ENCODE measurements around the gene PLEKHG3.
A peak's percentile ranks its signal among the peaks of the same experiment; 100 is the strongest.

Gene PLEKHG3

GRCh38 chr14:64758025-64758521 is 53.8 kb downstream of the PLEKHG3 start:
- H2BK12ac ChIP-seq (ENCODE audit: low read length in 2 of 2): peak overlapping the region; percentile 22 to 83
- H3K14ac ChIP-seq (ENCODE audit: low read length in 2 of 2): peak overlapping the region in 1 of 2 experiments; percentile 19
- H2BK120ac ChIP-seq (ENCODE audit: low read depth, low read length): peak overlapping the region; percentile 65
- peak overlapping the region; percentile 64 for H4K91ac ChIP-seq (ENCODE audit: low read length)
- H3K9ac ChIP-seq (ENCODE audit: low read length): no peak overlapping the region
- peak overlapping the region; percentile 16 for H4K8ac ChIP-seq (ENCODE audit: low read length)
- H3K27ac ChIP-seq (ENCODE audit: low read length, poor library complexity, severe bottlenecking): peak overlapping the region; percentile 97
- H3K36me3 ChIP-seq (ENCODE audit: control insufficient read depth in 1 of 2, insufficient read depth in 2 of 2, low read depth in 1 of 2, low read length in 2 of 2): peaks cover 0 to 9% of the 10 kb centered on the region in 2 experiments
- peak; percentile 36 for DNase-seq
- H2BK15ac ChIP-seq (ENCODE audit: low read depth, poor library complexity, severe bottlenecking): no peak overlapping the region
- H3K4me2 ChIP-seq (ENCODE audit: low read length, poor library complexity, severe bottlenecking): no peak overlapping the region
- 50% methylated on average over 2 of the region's 3 CpGs for WGBS
- H2AK5ac ChIP-seq (ENCODE audit: low read length, severe bottlenecking): peak overlapping the region; percentile 96
- peaks cover 0 to 57% of the 10 kb centered on the region in 2 experiments for H3K27me3 ChIP-seq (ENCODE audit: control insufficient read depth in 1 of 2, insufficient read depth in 1 of 2, low read length in 2 of 2)
- H3K4me1 ChIP-seq (ENCODE audit: control insufficient read depth, insufficient read depth, low read depth, low read length): peaks cover 59% of the 10 kb centered on the region
- peaks cover 2% of the 10 kb centered on the region for H3K79me1 ChIP-seq (replicated peaks; ENCODE audit: low read length, poor library complexity, severe bottlenecking)
- peaks cover 5% of the 10 kb centered on the region for H3K9me3 ChIP-seq (ENCODE audit: control insufficient read depth, low read length)
- H3K23ac ChIP-seq (ENCODE audit: low read length in 2 of 2): no peak overlapping the region
- peak overlapping the region; percentile 99 for H2BK5ac ChIP-seq (ENCODE audit: low read depth, low read length, poor library complexity, severe bottlenecking)
- no peak overlapping the region for H3K4me3 ChIP-seq (ENCODE audit: insufficient read depth in 1 of 2, low read depth in 1 of 2, low read length in 2 of 2)
- peak overlapping the region; percentile 1 to 19 for H3K4ac ChIP-seq (ENCODE audit: low read depth in 1 of 2, low read length in 2 of 2)
- no peak overlapping the region for H2AFZ ChIP-seq (ENCODE audit: low read depth, low read length)
- H3K18ac ChIP-seq (ENCODE audit: low read depth in 1 of 2, low read length in 2 of 2): peak overlapping the region; percentile 74 to 81

GRCh38 chr14:64758691-64759554 is 54.7 kb downstream of the PLEKHG3 start:
- H2BK5ac ChIP-seq (ENCODE audit: low read depth, low read length, poor library complexity, severe bottlenecking): peak overlapping the region; percentile 26
- H3K36me3 ChIP-seq (ENCODE audit: control insufficient read depth in 1 of 2, insufficient read depth in 2 of 2, low read depth in 1 of 2, low read length in 2 of 2): peaks cover 0 to 1% of the 10 kb centered on the region in 2 experiments
- peak overlapping the region; percentile 89 for H4K91ac ChIP-seq (ENCODE audit: low read length)
- peak overlapping the region; percentile 19 to 76 for H3K4ac ChIP-seq (ENCODE audit: low read depth in 1 of 2, low read length in 2 of 2)
- WGBS: 62% methylated on average over 7 of the region's 7 CpGs
- peaks cover 2% of the 10 kb centered on the region for H3K79me1 ChIP-seq (replicated peaks; ENCODE audit: low read length, poor library complexity, severe bottlenecking)
- H3K27ac ChIP-seq (ENCODE audit: low read length, poor library complexity, severe bottlenecking): peak overlapping the region; percentile 97
- H3K4me1 ChIP-seq (ENCODE audit: control insufficient read depth, insufficient read depth, low read depth, low read length): peaks cover 66% of the 10 kb centered on the region
- H2AFZ ChIP-seq (ENCODE audit: low read depth, low read length): no peak overlapping the region
- peak overlapping the region in 1 of 2 experiments; percentile 75 for H3K14ac ChIP-seq (ENCODE audit: low read length in 2 of 2)
- peak overlapping the region; percentile 96 to 98 for H2BK12ac ChIP-seq (ENCODE audit: low read length in 2 of 2)
- H4K8ac ChIP-seq (ENCODE audit: low read length): peak overlapping the region; percentile 78
- peak; percentile 89 for DNase-seq
- peaks cover 4% of the 10 kb centered on the region for H3K9me3 ChIP-seq (ENCODE audit: control insufficient read depth, low read length)
- no peak overlapping the region for H3K9ac ChIP-seq (ENCODE audit: low read length)
- H3K23ac ChIP-seq (ENCODE audit: low read length in 2 of 2): peak overlapping the region in 1 of 2 experiments; percentile 38
- no peak overlapping the region for H3K4me2 ChIP-seq (ENCODE audit: low read length, poor library complexity, severe bottlenecking)
- peaks cover 0 to 48% of the 10 kb centered on the region in 2 experiments for H3K27me3 ChIP-seq (ENCODE audit: control insufficient read depth in 1 of 2, insufficient read depth in 1 of 2, low read length in 2 of 2)
- peak overlapping the region; percentile 61 to 95 for H3K18ac ChIP-seq (ENCODE audit: low read depth in 1 of 2, low read length in 2 of 2)
- peak overlapping the region; percentile 98 for H2AK5ac ChIP-seq (ENCODE audit: low read length, severe bottlenecking)
- H2BK120ac ChIP-seq (ENCODE audit: low read depth, low read length): peak overlapping the region; percentile 65
- H2BK15ac ChIP-seq (ENCODE audit: low read depth, poor library complexity, severe bottlenecking): peak overlapping the region; percentile 90
- no peak overlapping the region for H3K4me3 ChIP-seq (ENCODE audit: insufficient read depth in 1 of 2, low read depth in 1 of 2, low read length in 2 of 2)

GRCh38 chr14:64759555-64759938 is 55.3 kb downstream of the PLEKHG3 start:
- peak overlapping the region; percentile 97 for H3K27ac ChIP-seq (ENCODE audit: low read length, poor library complexity, severe bottlenecking)
- H2AK5ac ChIP-seq (ENCODE audit: low read length, severe bottlenecking): peak overlapping the region; percentile 98
- peak overlapping the region; percentile 59 for H2BK120ac ChIP-seq (ENCODE audit: low read depth, low read length)
- WGBS: 98% methylated on average over 6 of the region's 6 CpGs
- H3K4ac ChIP-seq (ENCODE audit: low read depth in 1 of 2, low read length in 2 of 2): peak overlapping the region; percentile 19 to 76
- peaks cover 0 to 42% of the 10 kb centered on the region in 2 experiments for H3K27me3 ChIP-seq (ENCODE audit: control insufficient read depth in 1 of 2, insufficient read depth in 1 of 2, low read length in 2 of 2)
- no peak overlapping the region for H3K4me2 ChIP-seq (ENCODE audit: low read length, poor library complexity, severe bottlenecking)
- no peak overlapping the region for H3K9ac ChIP-seq (ENCODE audit: low read length)
- H3K79me1 ChIP-seq (replicated peaks; ENCODE audit: low read length, poor library complexity, severe bottlenecking): peaks cover 2% of the 10 kb centered on the region
- H3K18ac ChIP-seq (ENCODE audit: low read depth in 1 of 2, low read length in 2 of 2): peak overlapping the region; percentile 61 to 95
- H2BK5ac ChIP-seq (ENCODE audit: low read depth, low read length, poor library complexity, severe bottlenecking): peak overlapping the region; percentile 26
- H3K4me3 ChIP-seq (ENCODE audit: insufficient read depth in 1 of 2, low read depth in 1 of 2, low read length in 2 of 2): no peak overlapping the region
- no peaks in the 10 kb centered on the region for H3K9me3 ChIP-seq (ENCODE audit: control insufficient read depth, low read length)
- peak overlapping the region; percentile 96 to 98 for H2BK12ac ChIP-seq (ENCODE audit: low read length in 2 of 2)
- peak overlapping the region in 1 of 2 experiments; percentile 75 for H3K14ac ChIP-seq (ENCODE audit: low read length in 2 of 2)
- peaks cover 71% of the 10 kb centered on the region for H3K4me1 ChIP-seq (ENCODE audit: control insufficient read depth, insufficient read depth, low read depth, low read length)
- no peak overlapping the region for H2AFZ ChIP-seq (ENCODE audit: low read depth, low read length)
- H2BK15ac ChIP-seq (ENCODE audit: low read depth, poor library complexity, severe bottlenecking): no peak overlapping the region
- H3K23ac ChIP-seq (ENCODE audit: low read length in 2 of 2): peak overlapping the region in 1 of 2 experiments; percentile 38
- peak overlapping the region; percentile 78 for H4K8ac ChIP-seq (ENCODE audit: low read length)
- DNase-seq: no peak
- H4K91ac ChIP-seq (ENCODE audit: low read length): peak overlapping the region; percentile 89
- H3K36me3 ChIP-seq (ENCODE audit: control insufficient read depth in 1 of 2, insufficient read depth in 2 of 2, low read depth in 1 of 2, low read length in 2 of 2): no peaks in the 10 kb centered on the region

GRCh38 chr14:64760146-64760755 is 56.0 kb downstream of the PLEKHG3 start:
- Histone ChIP-seq H2BK15ac (ENCODE audit: low read depth, poor library complexity, severe bottlenecking) (no peak overlapping the region), H3K27ac (ENCODE audit: low read length, poor library complexity, severe bottlenecking) (no peak overlapping the region), H2BK12ac (ENCODE audit: low read length in 2 of 2) (no peak overlapping the region), H3K9me3 (ENCODE audit: control insufficient read depth, low read length) (no peaks in the 10 kb centered on the region), H4K8ac (ENCODE audit: low read length) (no peak overlapping the region), H2BK5ac (ENCODE audit: low read depth, low read length, poor library complexity, severe bottlenecking) (no peak overlapping the region), H4K91ac (ENCODE audit: low read length) (no peak overlapping the region), H3K4me3 (ENCODE audit: insufficient read depth in 1 of 2, low read depth in 1 of 2, low read length in 2 of 2) (no peak overlapping the region), H2AFZ (ENCODE audit: low read depth, low read length) (no peak overlapping the region), H3K4ac (ENCODE audit: low read depth in 1 of 2, low read length in 2 of 2) (no peak overlapping the region), H3K4me1 (ENCODE audit: control insufficient read depth, insufficient read depth, low read depth, low read length) (peaks cover 72% of the 10 kb centered on the region), H3K14ac (ENCODE audit: low read length in 2 of 2) (no peak overlapping the region), H3K27me3 (ENCODE audit: control insufficient read depth in 1 of 2, insufficient read depth in 1 of 2, low read length in 2 of 2) (peaks cover 0 to 35% of the 10 kb centered on the region in 2 experiments), H3K23ac (ENCODE audit: low read length in 2 of 2) (no peak overlapping the region), H3K9ac (ENCODE audit: low read length) (no peak overlapping the region), H3K79me1 (replicated peaks; ENCODE audit: low read length, poor library complexity, severe bottlenecking) (peaks cover 2% of the 10 kb centered on the region), H2AK5ac (ENCODE audit: low read length, severe bottlenecking) (peak overlapping the region; percentile 98), H2BK120ac (ENCODE audit: low read depth, low read length) (no peak overlapping the region), H3K4me2 (ENCODE audit: low read length, poor library complexity, severe bottlenecking) (no peak overlapping the region), H3K18ac (ENCODE audit: low read depth in 1 of 2, low read length in 2 of 2) (no peak overlapping the region), H3K36me3 (ENCODE audit: control insufficient read depth in 1 of 2, insufficient read depth in 2 of 2, low read depth in 1 of 2, low read length in 2 of 2) (no peaks in the 10 kb centered on the region)
- peak; percentile 43 for DNase-seq
- 65% methylated on average over 8 of the region's 8 CpGs for WGBS
